ENCODE measurements around the gene RCBTB1. TPM values are rescaled to one million over a fixed set of nuclear protein-coding genes. Genes with fewer than 3 reads are reported as not detected.
A peak's percentile ranks its signal among the peaks of the same experiment; 100 is the strongest.

The RCBTB1 gene
- total and polyA plus RNA-seq, 9 donors: 5.5 to 28.0 (median 12.9) TPM

DNA sequence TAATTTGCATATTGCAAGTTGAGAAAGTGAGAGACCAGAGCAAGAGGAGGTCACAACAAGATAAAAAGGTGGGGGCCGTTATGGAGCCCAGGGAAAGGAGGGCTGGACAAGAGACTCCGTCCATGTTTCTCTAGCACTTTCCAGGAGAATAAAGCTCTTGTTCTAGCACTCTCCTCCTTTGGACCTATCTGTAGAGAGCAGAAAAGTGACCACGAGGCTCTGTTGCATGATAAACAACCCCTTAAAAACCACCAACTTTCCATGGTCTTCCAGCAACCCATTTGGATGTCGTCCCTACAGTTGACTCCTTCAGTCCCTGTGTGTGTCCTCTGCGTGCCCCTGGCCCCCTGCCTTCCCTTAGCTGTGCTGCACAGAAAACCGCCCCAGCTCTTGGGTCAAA lies 38.9 kb upstream of the RCBTB1 start:
- Histone ChIP-seq H3K27me3 (no peaks in the 10 kb centered on the region), H3K27ac (no peak overlapping the region), H3K4me3 (no peak overlapping the region), H3K9me3 (no peaks in the 10 kb centered on the region), H3K4me1 (ENCODE audit: insufficient read depth) (peaks cover 3% of the 10 kb centered on the region), H3K36me3 (no peaks in the 10 kb centered on the region)
- WGBS, 3 donors: 79 to 91% (median 87%) methylated on average over 6 of the region's 6 CpGs
- TF ChIP-seq POLR2A (IDR thresholded peaks at IDR 0.05) (no peak), EP300 (IDR thresholded peaks at IDR 0.05) (no peak)
- TF ChIP-seq, protein P1, sequence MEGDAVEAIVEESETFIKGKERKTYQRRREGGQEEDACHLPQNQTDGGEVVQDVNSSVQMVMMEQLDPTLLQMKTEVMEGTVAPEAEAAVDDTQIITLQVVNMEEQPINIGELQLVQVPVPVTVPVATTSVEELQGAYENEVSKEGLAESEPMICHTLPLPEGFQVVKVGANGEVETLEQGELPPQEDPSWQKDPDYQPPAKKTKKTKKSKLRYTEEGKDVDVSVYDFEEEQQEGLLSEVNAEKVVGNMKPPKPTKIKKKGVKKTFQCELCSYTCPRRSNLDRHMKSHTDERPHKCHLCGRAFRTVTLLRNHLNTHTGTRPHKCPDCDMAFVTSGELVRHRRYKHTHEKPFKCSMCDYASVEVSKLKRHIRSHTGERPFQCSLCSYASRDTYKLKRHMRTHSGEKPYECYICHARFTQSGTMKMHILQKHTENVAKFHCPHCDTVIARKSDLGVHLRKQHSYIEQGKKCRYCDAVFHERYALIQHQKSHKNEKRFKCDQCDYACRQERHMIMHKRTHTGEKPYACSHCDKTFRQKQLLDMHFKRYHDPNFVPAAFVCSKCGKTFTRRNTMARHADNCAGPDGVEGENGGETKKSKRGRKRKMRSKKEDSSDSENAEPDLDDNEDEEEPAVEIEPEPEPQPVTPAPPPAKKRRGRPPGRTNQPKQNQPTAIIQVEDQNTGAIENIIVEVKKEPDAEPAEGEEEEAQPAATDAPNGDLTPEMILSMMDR (IDR thresholded peaks at IDR 0.05): no peak
- intact Hi-C loops (cut with DNase I): no loop called here
- no peak for DNase-seq

DNA sequence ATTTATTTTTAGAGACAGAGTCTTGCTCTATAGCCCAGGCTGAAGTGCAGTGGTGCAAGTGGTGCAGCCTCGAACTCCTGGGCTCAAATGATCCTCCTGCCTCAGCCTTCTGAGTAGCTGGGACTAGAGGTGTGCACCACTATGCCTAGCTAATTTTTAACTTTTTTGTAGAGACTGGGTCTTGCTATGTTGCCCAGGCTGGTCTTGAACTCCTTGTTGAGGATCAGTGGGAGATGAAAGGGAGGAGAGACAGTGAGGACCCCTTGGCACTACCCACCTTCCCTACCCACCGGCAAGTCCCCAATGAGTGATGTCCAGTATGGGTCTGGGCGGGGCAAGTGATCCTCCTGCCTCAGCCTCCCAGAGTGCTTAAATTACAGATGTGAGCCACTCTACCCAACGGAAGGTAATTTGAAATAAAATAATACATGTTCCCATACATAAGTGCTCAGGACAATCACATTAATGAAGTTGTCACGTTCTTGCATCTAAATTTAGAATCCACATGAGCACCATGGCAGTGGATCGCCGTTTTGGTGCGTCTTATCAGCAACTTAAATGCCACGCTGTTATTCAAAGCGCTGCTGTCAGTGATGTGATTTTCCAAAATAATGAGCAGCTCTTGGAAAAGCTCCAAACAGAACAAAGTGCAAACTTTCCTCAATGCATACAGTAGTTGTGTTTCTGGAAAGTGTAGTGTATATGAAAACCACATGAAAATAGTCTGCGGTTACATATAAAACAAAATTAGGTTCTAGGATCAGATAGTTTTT lies 37.0 kb upstream of the RCBTB1 start:
- Histone ChIP-seq H3K36me3 (no peaks in the 10 kb centered on the region), H3K4me1 (ENCODE audit: insufficient read depth) (peaks cover 3% of the 10 kb centered on the region), H3K27me3 (no peaks in the 10 kb centered on the region), H3K27ac (no peak overlapping the region), H3K4me3 (no peak overlapping the region), H3K9me3 (no peaks in the 10 kb centered on the region)
- intact Hi-C loops (cut with DNase I): no loop called here
- 37 to 42% (median 37%) methylated on average over 11 of the region's 11 CpGs for WGBS, 3 donors
- TF ChIP-seq EP300 (IDR thresholded peaks at IDR 0.05) (no peak), POLR2A (IDR thresholded peaks at IDR 0.05) (no peak)
- TF ChIP-seq, protein P1 (IDR thresholded peaks at IDR 0.05): no peak
- DNase-seq: no peak

DNA sequence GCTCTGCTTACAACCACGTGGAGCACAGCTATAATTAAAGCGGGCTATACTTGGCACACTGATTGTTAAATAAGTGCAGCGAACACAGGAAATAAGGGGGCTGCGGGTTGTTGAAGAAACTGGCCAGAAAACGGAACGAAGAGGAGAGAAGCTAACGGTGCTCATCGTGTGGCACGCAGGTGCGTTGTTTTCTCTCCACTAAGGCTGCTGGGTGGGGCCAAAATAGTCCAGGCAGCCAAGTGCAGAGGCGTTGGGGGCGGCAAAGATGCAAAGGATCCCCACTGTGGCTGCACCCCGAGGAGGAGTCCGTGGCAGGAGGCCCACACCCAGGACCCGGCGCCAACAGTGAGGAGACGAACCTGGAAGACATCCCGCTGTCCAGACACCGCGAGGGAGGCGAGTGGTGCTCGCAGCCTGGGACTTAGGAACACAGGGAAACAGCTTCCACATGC lies 34.8 kb upstream of the RCBTB1 start:
- Histone ChIP-seq H3K4me1 (ENCODE audit: insufficient read depth) (peaks cover 6% of the 10 kb centered on the region), H3K36me3 (no peaks in the 10 kb centered on the region), H3K4me3 (no peak overlapping the region), H3K27ac (no peak overlapping the region), H3K27me3 (no peaks in the 10 kb centered on the region), H3K9me3 (no peaks in the 10 kb centered on the region)
- TF ChIP-seq, protein P1 (IDR thresholded peaks at IDR 0.05): no peak
- TF ChIP-seq EP300 (IDR thresholded peaks at IDR 0.05) (no peak), POLR2A (IDR thresholded peaks at IDR 0.05) (no peak)
- WGBS, 3 donors: 46 to 63% (median 62%) methylated on average over 22 of the region's 22 CpGs
- DNase-seq: peak in 3 of 5 donors; percentile 19 to 46 (median 27)
- intact Hi-C loops (cut with DNase I): no loop called here

DNA sequence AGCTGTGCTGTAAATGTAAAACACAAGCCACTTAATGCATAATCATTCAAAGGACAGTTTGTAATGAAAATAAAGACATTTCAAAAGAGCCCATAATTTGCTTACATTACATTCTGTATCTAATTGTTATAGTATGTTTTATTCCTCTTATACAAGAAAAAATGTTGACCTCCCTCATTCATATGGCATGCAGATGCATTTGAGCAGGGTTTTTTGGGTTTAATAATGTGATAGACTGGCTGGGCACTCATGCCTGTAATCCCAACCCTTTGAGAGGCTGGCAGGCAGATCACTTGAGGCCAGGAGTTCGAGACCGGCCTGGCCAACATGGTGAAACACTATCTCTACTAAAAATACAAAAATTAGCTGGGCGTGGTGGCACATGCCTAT lies 31.3 kb upstream of the RCBTB1 start:
- peak overlapping the region in 1 of 2 donors; percentile 33 for H3K27ac ChIP-seq
- no peak overlapping the region for H3K4me3 ChIP-seq
- peaks cover 5% of the 10 kb centered on the region for H3K4me1 ChIP-seq (ENCODE audit: insufficient read depth)
- WGBS, 3 donors: 85 to 92% (median 90%) methylated on average over 3 of the region's 3 CpGs
- no peak for DNase-seq
- no peaks in the 10 kb centered on the region for H3K36me3 ChIP-seq
- intact Hi-C loops (cut with DNase I): no loop called here
- no peaks in the 10 kb centered on the region for H3K9me3 ChIP-seq
- TF ChIP-seq, protein P1 (IDR thresholded peaks at IDR 0.05): no peak
- TF ChIP-seq POLR2A (IDR thresholded peaks at IDR 0.05) (no peak), EP300 (IDR thresholded peaks at IDR 0.05) (no peak)
- H3K27me3 ChIP-seq: no peaks in the 10 kb centered on the region
